Measurements from ENCODE around the gene GALNT18. TPM values are rescaled to one million over a fixed set of nuclear protein-coding genes. Genes with fewer than 3 reads are reported as not detected.

The GALNT18 gene
- total RNA-seq, 1 donor = 4.7 TPM

GRCh38 chr11:11247086-11247485, 374.7 kb downstream of the GALNT18 start:
- Histone ChIP-seq H3K27me3 (ENCODE audit: insufficient read depth, low read length) (peaks cover 23% of the 10 kb centered on the region), H3K27ac (ENCODE audit: low read depth, low read length) (no peak overlapping the region), H3K4me2 (ENCODE audit: insufficient read depth, low read length) (no peak overlapping the region), H3K4me3 (ENCODE audit: insufficient read depth, low read length) (no peak overlapping the region), H4K20me1 (ENCODE audit: insufficient read depth, low read length) (no peaks in the 10 kb centered on the region), H3K9me3 (ENCODE audit: low read depth, low read length) (no peaks in the 10 kb centered on the region), H3K4me1 (ENCODE audit: insufficient read depth, low read length) (no peaks in the 10 kb centered on the region), H3K79me2 (ENCODE audit: insufficient read depth, low read length) (no peaks in the 10 kb centered on the region), H2AFZ (ENCODE audit: low read length) (no peak overlapping the region), H3K36me3 (ENCODE audit: insufficient read depth, low read length) (no peaks in the 10 kb centered on the region)
- no peak for DNase-seq (ENCODE audit: insufficient read length, low spot score, missing footprints)
- TF ChIP-seq, protein P1, sequence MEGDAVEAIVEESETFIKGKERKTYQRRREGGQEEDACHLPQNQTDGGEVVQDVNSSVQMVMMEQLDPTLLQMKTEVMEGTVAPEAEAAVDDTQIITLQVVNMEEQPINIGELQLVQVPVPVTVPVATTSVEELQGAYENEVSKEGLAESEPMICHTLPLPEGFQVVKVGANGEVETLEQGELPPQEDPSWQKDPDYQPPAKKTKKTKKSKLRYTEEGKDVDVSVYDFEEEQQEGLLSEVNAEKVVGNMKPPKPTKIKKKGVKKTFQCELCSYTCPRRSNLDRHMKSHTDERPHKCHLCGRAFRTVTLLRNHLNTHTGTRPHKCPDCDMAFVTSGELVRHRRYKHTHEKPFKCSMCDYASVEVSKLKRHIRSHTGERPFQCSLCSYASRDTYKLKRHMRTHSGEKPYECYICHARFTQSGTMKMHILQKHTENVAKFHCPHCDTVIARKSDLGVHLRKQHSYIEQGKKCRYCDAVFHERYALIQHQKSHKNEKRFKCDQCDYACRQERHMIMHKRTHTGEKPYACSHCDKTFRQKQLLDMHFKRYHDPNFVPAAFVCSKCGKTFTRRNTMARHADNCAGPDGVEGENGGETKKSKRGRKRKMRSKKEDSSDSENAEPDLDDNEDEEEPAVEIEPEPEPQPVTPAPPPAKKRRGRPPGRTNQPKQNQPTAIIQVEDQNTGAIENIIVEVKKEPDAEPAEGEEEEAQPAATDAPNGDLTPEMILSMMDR (IDR thresholded peaks at IDR 0.05; ENCODE audit: extremely low read depth, low read depth, low read length) = no peak

DNA sequence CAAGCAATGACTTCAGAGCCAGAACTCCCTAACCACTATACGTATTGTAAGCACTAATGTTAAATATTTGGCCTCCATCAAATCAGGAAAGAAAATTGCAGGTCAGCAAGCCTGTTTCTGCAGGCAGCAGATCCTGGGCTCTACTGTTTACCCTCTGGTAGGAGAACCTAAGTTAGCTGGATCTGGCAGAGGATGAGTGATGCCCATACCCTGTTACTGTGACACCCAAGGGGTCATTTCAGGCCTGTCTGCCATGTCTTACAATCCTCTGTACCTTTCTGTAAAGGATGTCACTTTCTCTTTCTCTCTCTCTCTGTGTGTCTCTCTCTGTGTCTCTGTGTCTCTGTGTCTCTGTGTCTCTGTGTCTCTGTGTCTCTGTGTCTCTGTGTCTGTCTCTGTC, 375.6 kb downstream of the GALNT18 start:
- no peak overlapping the region for H3K4me3 ChIP-seq (ENCODE audit: insufficient read depth, low read length)
- no peaks in the 10 kb centered on the region for H3K4me1 ChIP-seq (ENCODE audit: insufficient read depth, low read length)
- H3K9me3 ChIP-seq (ENCODE audit: low read depth, low read length) = no peaks in the 10 kb centered on the region
- H3K36me3 ChIP-seq (ENCODE audit: insufficient read depth, low read length) = no peaks in the 10 kb centered on the region
- H4K20me1 ChIP-seq (ENCODE audit: insufficient read depth, low read length) = no peaks in the 10 kb centered on the region
- peaks cover 28% of the 10 kb centered on the region for H3K27me3 ChIP-seq (ENCODE audit: insufficient read depth, low read length)
- no peak overlapping the region for H2AFZ ChIP-seq (ENCODE audit: low read length)
- H3K79me2 ChIP-seq (ENCODE audit: insufficient read depth, low read length) = no peaks in the 10 kb centered on the region
- no peak overlapping the region for H3K27ac ChIP-seq (ENCODE audit: low read depth, low read length)
- no peak for DNase-seq (ENCODE audit: insufficient read length, low spot score, missing footprints)
- H3K4me2 ChIP-seq (ENCODE audit: insufficient read depth, low read length) = no peak overlapping the region
- TF ChIP-seq, protein P1 (IDR thresholded peaks at IDR 0.05; ENCODE audit: extremely low read depth, low read depth, low read length) = no peak

GRCh38 chr11:11245453-11245852, 376.4 kb downstream of the GALNT18 start:
- no peak for DNase-seq (ENCODE audit: insufficient read length, low spot score, missing footprints)
- Histone ChIP-seq H4K20me1 (ENCODE audit: insufficient read depth, low read length) (no peaks in the 10 kb centered on the region), H3K9me3 (ENCODE audit: low read depth, low read length) (no peaks in the 10 kb centered on the region), H3K27ac (ENCODE audit: low read depth, low read length) (no peak overlapping the region), H3K4me3 (ENCODE audit: insufficient read depth, low read length) (no peak overlapping the region), H3K27me3 (ENCODE audit: insufficient read depth, low read length) (peaks cover 26% of the 10 kb centered on the region), H2AFZ (ENCODE audit: low read length) (no peak overlapping the region), H3K36me3 (ENCODE audit: insufficient read depth, low read length) (no peaks in the 10 kb centered on the region), H3K4me2 (ENCODE audit: insufficient read depth, low read length) (no peak overlapping the region), H3K79me2 (ENCODE audit: insufficient read depth, low read length) (no peaks in the 10 kb centered on the region), H3K4me1 (ENCODE audit: insufficient read depth, low read length) (no peaks in the 10 kb centered on the region)
- TF ChIP-seq, protein P1 (IDR thresholded peaks at IDR 0.05; ENCODE audit: extremely low read depth, low read depth, low read length) = no peak

GRCh38 chr11:11244470-11245080, 377.2 kb downstream of the GALNT18 start:
- no peaks in the 10 kb centered on the region for H3K36me3 ChIP-seq (ENCODE audit: insufficient read depth, low read length)
- TF ChIP-seq, protein P1 (IDR thresholded peaks at IDR 0.05; ENCODE audit: extremely low read depth, low read depth, low read length) = no peak
- H4K20me1 ChIP-seq (ENCODE audit: insufficient read depth, low read length) = no peaks in the 10 kb centered on the region
- no peak for DNase-seq (ENCODE audit: insufficient read length, low spot score, missing footprints)
- H3K27ac ChIP-seq (ENCODE audit: low read depth, low read length) = no peak overlapping the region
- H3K79me2 ChIP-seq (ENCODE audit: insufficient read depth, low read length) = no peaks in the 10 kb centered on the region
- H3K4me1 ChIP-seq (ENCODE audit: insufficient read depth, low read length) = no peaks in the 10 kb centered on the region
- H3K9me3 ChIP-seq (ENCODE audit: low read depth, low read length) = no peaks in the 10 kb centered on the region
- H2AFZ ChIP-seq (ENCODE audit: low read length) = no peak overlapping the region
- no peak overlapping the region for H3K4me3 ChIP-seq (ENCODE audit: insufficient read depth, low read length)
- H3K4me2 ChIP-seq (ENCODE audit: insufficient read depth, low read length) = no peak overlapping the region
- peaks cover 26% of the 10 kb centered on the region for H3K27me3 ChIP-seq (ENCODE audit: insufficient read depth, low read length)

All from osteoblast (primary cell).